T-helper 2 cell treated with Interferon-gamma antibody and Interleukin-4, amounts not matched to agents 100 ng/mL and 5 ng/mL, for 36 hours (primary cell): ENCODE measurements around the gene CHST12. TPM values are rescaled to one million over a fixed set of nuclear protein-coding genes. Genes with fewer than 3 reads are reported as not detected.

Source experiments
- intact Hi-C: fragments of 100-400 bp; cut with micrococcal nuclease; formaldehyde crosslinking; loops from one replicate; pipeline ENCODE4 v1.15.1; 2023
- total RNA-seq: library from RNA; stranded (reverse); gene quantifications from 2 replicates; pipeline ENCODE4 v1.2.3, GENCODE V29; 2022

The CHST12 gene
- total RNA-seq, 1 donor from 2014 or later = 55.6 TPM

GRCh38 chr7:2495418-2496299 lies 92.2 kb downstream of the CHST12 start:
- intact Hi-C loops = no loop called here

GRCh38 chr7:2496375-2496774 lies 93.0 kb downstream of the CHST12 start:
- intact Hi-C loops = no loop called here

GRCh38 chr7:2497065-2497464 lies 93.7 kb downstream of the CHST12 start:
- intact Hi-C loops = no loop called here

- intact Hi-C loops = no loop called here
Observed at GRCh38 chr7:2497500-2498336, 94.3 kb downstream of the CHST12 start.

Other genes starting within 250 kb of the CHST12 start
- 130 and 133 TPM in 2 replicates for gene MAD1L1, start 170.7 kb upstream of the CHST12 start, total RNA-seq
- gene MRM2, start 161.4 kb upstream of the CHST12 start, total RNA-seq = 34.0 and 35.3 TPM in 2 replicates
- 95.3 and 96.6 TPM in 2 replicates for gene NUDT1, start 161.4 kb upstream of the CHST12 start, total RNA-seq
- gene SNX8, start 89.2 kb upstream of the CHST12 start, total RNA-seq = 24.0 and 27.8 TPM in 2 replicates
- 196 and 200 TPM in 2 replicates for gene EIF3B, start 48.8 kb upstream of the CHST12 start, total RNA-seq
- not detected in 2 replicates for gene GRIFIN, start 72.8 kb downstream of the CHST12 start, total RNA-seq
- gene LFNG, start 116.2 kb downstream of the CHST12 start, total RNA-seq = 85.6 and 86.6 TPM in 2 replicates
- 40.0 and 41.8 TPM in 2 replicates for gene BRAT1, start 151.9 kb downstream of the CHST12 start, total RNA-seq
- 9.2 and 12.2 TPM in 2 replicates for gene IQCE, start 155.4 kb downstream of the CHST12 start, total RNA-seq
- gene TTYH3, start 228.4 kb downstream of the CHST12 start, total RNA-seq = 27.8 and 28.1 TPM in 2 replicates